ENCODE results near the gene HIRA.

Gene HIRA

DNA sequence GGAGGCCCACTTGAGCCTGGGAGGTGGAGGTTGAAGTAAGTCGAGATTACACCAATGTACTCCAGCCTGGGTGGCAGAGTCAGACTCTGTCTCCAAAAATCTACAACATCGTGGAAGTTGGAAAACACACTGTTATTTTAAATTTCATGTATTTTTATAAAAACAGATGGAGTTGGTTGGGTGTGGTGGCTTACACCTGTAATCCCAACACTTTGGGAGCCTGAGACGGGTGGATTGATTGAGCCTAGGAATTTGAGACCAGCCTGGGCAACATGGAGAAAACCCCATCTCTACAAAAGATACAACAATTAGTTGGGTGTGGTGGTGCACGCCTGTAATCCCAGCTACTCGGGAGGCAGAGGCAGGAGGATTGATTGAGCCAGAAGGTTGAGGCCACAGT is 88.1 kb downstream of the HIRA start:
- Histone ChIP-seq H2BK15ac (replicated peaks; ENCODE audit: low read depth) (no peak overlapping the region), H3K4me2 (ENCODE audit: low read length) (no peak overlapping the region), H3K79me1 (ENCODE audit: low read length) (no peaks in the 10 kb centered on the region), H3K79me2 (ENCODE audit: control insufficient read depth, insufficient read depth, low read length) (no peaks in the 10 kb centered on the region), H2AK5ac (ENCODE audit: low read length) (no peak overlapping the region), H2BK5ac (ENCODE audit: low read length) (no peak overlapping the region), H3K23ac (ENCODE audit: low read length) (no peak overlapping the region), H3K18ac (ENCODE audit: low read length) (no peak overlapping the region), H4K5ac (ENCODE audit: low read length) (no peak overlapping the region), H2BK120ac (ENCODE audit: low read depth, low read length) (no peak overlapping the region), H3K9ac (ENCODE audit: low read length) (no peak overlapping the region), H3K36me3 (ENCODE audit: control insufficient read depth, insufficient read depth, low read length) (peaks cover 2% of the 10 kb centered on the region), H3K4me1 (ENCODE audit: control insufficient read depth, low read depth, low read length) (no peaks in the 10 kb centered on the region), H3K4me3 (ENCODE audit: low read length) (no peak overlapping the region), H3K56ac (ENCODE audit: low read length) (no peak overlapping the region), H3K27me3 (ENCODE audit: insufficient read depth, low read length, poor library complexity) (no peaks in the 10 kb centered on the region), H4K8ac (ENCODE audit: low read depth, low read length) (no peak overlapping the region), H3K27ac (ENCODE audit: low read depth, low read length) (no peak overlapping the region), H3K4ac (ENCODE audit: low read depth, low read length) (no peak overlapping the region)
- no peak for DNase-seq
- WGBS (ENCODE audit: extremely low coverage, insufficient coverage, low lambda C conversion rate), result no CpG with 5 or more reads among the region's 5 CpGs

- Histone ChIP-seq H3K36me3 (ENCODE audit: control insufficient read depth, insufficient read depth, low read length) (no peaks in the 10 kb centered on the region), H3K23ac (ENCODE audit: low read length) (no peak overlapping the region), H2BK15ac (replicated peaks; ENCODE audit: low read depth) (no peak overlapping the region), H3K79me1 (ENCODE audit: low read length) (no peaks in the 10 kb centered on the region), H3K56ac (ENCODE audit: low read length) (no peak overlapping the region), H3K18ac (ENCODE audit: low read length) (no peak overlapping the region), H2BK120ac (ENCODE audit: low read depth, low read length) (no peak overlapping the region), H3K4me3 (ENCODE audit: low read length) (no peak overlapping the region), H3K4me1 (ENCODE audit: control insufficient read depth, low read depth, low read length) (no peaks in the 10 kb centered on the region), H3K27ac (ENCODE audit: low read depth, low read length) (no peak overlapping the region), H3K4me2 (ENCODE audit: low read length) (no peak overlapping the region), H3K27me3 (ENCODE audit: insufficient read depth, low read length, poor library complexity) (no peaks in the 10 kb centered on the region), H3K4ac (ENCODE audit: low read depth, low read length) (no peak overlapping the region), H2AK5ac (ENCODE audit: low read length) (no peak overlapping the region), H4K8ac (ENCODE audit: low read depth, low read length) (no peak overlapping the region), H4K5ac (ENCODE audit: low read length) (no peak overlapping the region), H3K9ac (ENCODE audit: low read length) (no peak overlapping the region), H3K79me2 (ENCODE audit: control insufficient read depth, insufficient read depth, low read length) (no peaks in the 10 kb centered on the region), H2BK5ac (ENCODE audit: low read length) (no peak overlapping the region)
- WGBS (ENCODE audit: extremely low coverage, insufficient coverage, low lambda C conversion rate), result no CpG with 5 or more reads among the region's 3 CpGs
- DNase-seq, result no peak
These were observed 90.0 kb downstream of the HIRA start for GRCh38 chr22:19341500-19341899.

DNA sequence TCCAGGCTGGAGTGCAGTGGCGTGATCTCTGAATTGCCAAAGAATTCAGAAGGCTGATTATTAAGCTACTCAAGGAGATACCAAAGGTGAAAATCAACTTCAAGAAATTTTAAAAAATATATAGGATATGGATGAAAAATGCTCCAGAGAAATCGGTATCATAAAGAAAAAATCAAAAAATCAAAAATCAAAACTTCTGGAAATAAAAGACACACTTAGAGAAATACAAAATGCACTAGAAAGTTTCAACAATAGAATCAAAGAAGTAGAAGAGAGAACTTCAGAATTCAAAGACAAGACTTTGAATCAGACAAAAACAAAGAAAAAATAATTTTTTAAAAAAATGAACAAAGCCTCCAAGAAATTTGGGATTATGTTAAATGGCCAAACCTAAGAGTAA is 94.4 kb downstream of the HIRA start:
- no peak overlapping the region for H3K9ac ChIP-seq (ENCODE audit: low read length)
- no peak overlapping the region for H4K8ac ChIP-seq (ENCODE audit: low read depth, low read length)
- no peak overlapping the region for H2AK5ac ChIP-seq (ENCODE audit: low read length)
- no peak overlapping the region for H3K4me2 ChIP-seq (ENCODE audit: low read length)
- H3K4me3 ChIP-seq (ENCODE audit: low read length), result no peak overlapping the region
- no peak overlapping the region for H2BK120ac ChIP-seq (ENCODE audit: low read depth, low read length)
- WGBS (ENCODE audit: extremely low coverage, insufficient coverage, low lambda C conversion rate), result no CpG with 5 or more reads among the region's 2 CpGs
- H3K4ac ChIP-seq (ENCODE audit: low read depth, low read length), result no peak overlapping the region
- no peak for DNase-seq
- no peak overlapping the region for H3K27ac ChIP-seq (ENCODE audit: low read depth, low read length)
- H4K5ac ChIP-seq (ENCODE audit: low read length), result no peak overlapping the region
- no peak overlapping the region for H2BK5ac ChIP-seq (ENCODE audit: low read length)
- H3K36me3 ChIP-seq (ENCODE audit: control insufficient read depth, insufficient read depth, low read length), result no peaks in the 10 kb centered on the region
- no peaks in the 10 kb centered on the region for H3K79me2 ChIP-seq (ENCODE audit: control insufficient read depth, insufficient read depth, low read length)
- no peaks in the 10 kb centered on the region for H3K79me1 ChIP-seq (ENCODE audit: low read length)
- H3K23ac ChIP-seq (ENCODE audit: low read length), result no peak overlapping the region
- no peak overlapping the region for H3K18ac ChIP-seq (ENCODE audit: low read length)
- H3K56ac ChIP-seq (ENCODE audit: low read length), result no peak overlapping the region
- no peaks in the 10 kb centered on the region for H3K27me3 ChIP-seq (ENCODE audit: insufficient read depth, low read length, poor library complexity)
- H2BK15ac ChIP-seq (replicated peaks; ENCODE audit: low read depth), result no peak overlapping the region
- no peaks in the 10 kb centered on the region for H3K4me1 ChIP-seq (ENCODE audit: control insufficient read depth, low read depth, low read length)

- Histone ChIP-seq H3K27me3 (ENCODE audit: insufficient read depth, low read length, poor library complexity) (no peaks in the 10 kb centered on the region), H4K5ac (ENCODE audit: low read length) (no peak overlapping the region), H3K4ac (ENCODE audit: low read depth, low read length) (no peak overlapping the region), H3K23ac (ENCODE audit: low read length) (no peak overlapping the region), H3K4me3 (ENCODE audit: low read length) (no peak overlapping the region), H3K9ac (ENCODE audit: low read length) (no peak overlapping the region), H3K27ac (ENCODE audit: low read depth, low read length) (no peak overlapping the region), H3K79me1 (ENCODE audit: low read length) (no peaks in the 10 kb centered on the region), H4K8ac (ENCODE audit: low read depth, low read length) (no peak overlapping the region), H2BK5ac (ENCODE audit: low read length) (no peak overlapping the region), H2AK5ac (ENCODE audit: low read length) (no peak overlapping the region), H3K79me2 (ENCODE audit: control insufficient read depth, insufficient read depth, low read length) (no peaks in the 10 kb centered on the region), H3K18ac (ENCODE audit: low read length) (no peak overlapping the region), H3K36me3 (ENCODE audit: control insufficient read depth, insufficient read depth, low read length) (peaks cover under 1% of the 10 kb centered on the region), H3K4me2 (ENCODE audit: low read length) (no peak overlapping the region), H2BK120ac (ENCODE audit: low read depth, low read length) (no peak overlapping the region), H2BK15ac (replicated peaks; ENCODE audit: low read depth) (no peak overlapping the region), H3K4me1 (ENCODE audit: control insufficient read depth, low read depth, low read length) (no peaks in the 10 kb centered on the region), H3K56ac (ENCODE audit: low read length) (no peak overlapping the region)
- no peak for DNase-seq
- WGBS (ENCODE audit: extremely low coverage, insufficient coverage, low lambda C conversion rate), result no CpG with 5 or more reads among the region's 7 CpGs
These were observed 95.1 kb downstream of the HIRA start for GRCh38 chr22:19336133-19337075.

DNA sequence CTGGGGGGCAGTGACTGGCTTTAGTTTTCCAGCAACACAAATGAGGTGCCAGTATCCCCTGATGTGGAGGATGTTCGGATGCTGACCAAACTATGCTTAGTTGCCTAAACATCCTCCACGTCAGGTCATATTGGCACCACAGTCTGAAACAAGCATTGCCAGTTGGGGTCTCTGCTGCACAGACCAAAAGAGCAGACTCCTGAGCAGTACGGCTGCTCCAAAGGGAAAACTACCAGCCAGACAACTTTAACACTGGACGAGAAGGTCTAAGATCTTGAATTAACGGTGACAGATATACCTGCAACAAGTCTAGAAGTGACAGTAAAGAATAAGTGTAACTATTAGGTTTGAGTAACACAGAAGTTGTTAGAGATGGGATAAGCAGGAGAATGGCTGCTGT is 99.6 kb downstream of the HIRA start:
- Histone ChIP-seq H3K18ac (ENCODE audit: low read length) (no peak overlapping the region), H2BK5ac (ENCODE audit: low read length) (no peak overlapping the region), H3K56ac (ENCODE audit: low read length) (no peak overlapping the region), H3K4me3 (ENCODE audit: low read length) (no peak overlapping the region), H3K27me3 (ENCODE audit: insufficient read depth, low read length, poor library complexity) (no peaks in the 10 kb centered on the region), H3K9ac (ENCODE audit: low read length) (no peak overlapping the region), H3K23ac (ENCODE audit: low read length) (no peak overlapping the region), H3K79me1 (ENCODE audit: low read length) (no peaks in the 10 kb centered on the region), H3K4me1 (ENCODE audit: control insufficient read depth, low read depth, low read length) (no peaks in the 10 kb centered on the region), H2BK120ac (ENCODE audit: low read depth, low read length) (no peak overlapping the region), H2BK15ac (replicated peaks; ENCODE audit: low read depth) (no peak overlapping the region), H3K4ac (ENCODE audit: low read depth, low read length) (no peak overlapping the region), H4K8ac (ENCODE audit: low read depth, low read length) (no peak overlapping the region), H3K79me2 (ENCODE audit: control insufficient read depth, insufficient read depth, low read length) (no peaks in the 10 kb centered on the region), H2AK5ac (ENCODE audit: low read length) (no peak overlapping the region), H3K27ac (ENCODE audit: low read depth, low read length) (no peak overlapping the region), H4K5ac (ENCODE audit: low read length) (no peak overlapping the region), H3K36me3 (ENCODE audit: control insufficient read depth, insufficient read depth, low read length) (peaks cover 11% of the 10 kb centered on the region), H3K4me2 (ENCODE audit: low read length) (no peak overlapping the region)
- WGBS (ENCODE audit: extremely low coverage, insufficient coverage, low lambda C conversion rate), result no CpG with 5 or more reads among the region's 5 CpGs
- DNase-seq, result no peak

- Histone ChIP-seq H2BK120ac (ENCODE audit: low read depth, low read length) (no peak overlapping the region), H2BK5ac (ENCODE audit: low read length) (no peak overlapping the region), H3K36me3 (ENCODE audit: control insufficient read depth, insufficient read depth, low read length) (peaks cover 11% of the 10 kb centered on the region), H3K4ac (ENCODE audit: low read depth, low read length) (no peak overlapping the region), H3K18ac (ENCODE audit: low read length) (no peak overlapping the region), H3K4me2 (ENCODE audit: low read length) (no peak overlapping the region), H3K4me1 (ENCODE audit: control insufficient read depth, low read depth, low read length) (no peaks in the 10 kb centered on the region), H3K79me2 (ENCODE audit: control insufficient read depth, insufficient read depth, low read length) (no peaks in the 10 kb centered on the region), H3K23ac (ENCODE audit: low read length) (no peak overlapping the region), H3K4me3 (ENCODE audit: low read length) (no peak overlapping the region), H4K5ac (ENCODE audit: low read length) (no peak overlapping the region), H3K79me1 (ENCODE audit: low read length) (no peaks in the 10 kb centered on the region), H4K8ac (ENCODE audit: low read depth, low read length) (no peak overlapping the region), H3K9ac (ENCODE audit: low read length) (no peak overlapping the region), H3K27me3 (ENCODE audit: insufficient read depth, low read length, poor library complexity) (no peaks in the 10 kb centered on the region), H2AK5ac (ENCODE audit: low read length) (no peak overlapping the region), H2BK15ac (replicated peaks; ENCODE audit: low read depth) (no peak overlapping the region), H3K27ac (ENCODE audit: low read depth, low read length) (no peak overlapping the region), H3K56ac (ENCODE audit: low read length) (no peak overlapping the region)
- no CpG with 5 or more reads among the region's 7 CpGs for WGBS (ENCODE audit: extremely low coverage, insufficient coverage, low lambda C conversion rate)
- DNase-seq, result no peak
These were observed 100.1 kb downstream of the HIRA start for GRCh38 chr22:19331474-19331873.
